Prostate gland (tissue), 2 donors: ENCODE data around the gene GGN.

ENCODE experiments used
- CTCF ChIP-seq, 4 experiments: fragments of 200-600 bp in 2 of 4; fragments of 450-650 bp in 2 of 4; sonication (generic) in 2 of 4; IDR thresholded peaks; 1 replicate in 3 of 4; 2 replicates in 1 of 4; pipeline ENCODE4 v1.5.1; 2016 to 2019; ENCODE audit warnings: antibody characterized with exemption in 4 of 4, mild to moderate bottlenecking in 2 of 4, moderate library complexity in 2 of 4
- POLR2A ChIP-seq: fragments of 450-650 bp; IDR thresholded peaks from one replicate; pipeline ENCODE4 v1.6.1; 2016; ENCODE audit warnings: antibody characterized with exemption, mild to moderate bottlenecking

DNA sequence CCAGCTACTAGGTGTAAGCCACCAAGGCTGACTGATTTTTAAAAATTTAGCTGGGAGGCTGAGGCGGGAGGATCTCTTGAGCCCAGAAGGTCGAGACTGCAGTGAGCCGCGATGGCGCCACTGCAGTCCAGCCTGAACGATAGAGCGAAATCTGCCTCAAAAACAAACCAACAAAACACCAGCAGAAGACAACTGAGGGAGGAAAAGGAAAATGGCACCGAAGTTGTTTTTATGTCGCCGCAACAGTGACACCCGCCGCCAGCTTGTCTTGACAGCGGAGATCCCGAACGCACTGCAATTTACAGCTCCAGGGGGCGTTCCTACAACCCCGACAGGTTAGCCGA, 14.8 kb upstream of the GGN start:
- TF ChIP-seq CTCF (IDR thresholded peaks at IDR 0.05) (no peak), POLR2A (no peak)
